HG03066 (cell line): Measurements from ENCODE around the gene CHCHD2.
A peak's percentile ranks its signal among the peaks of the same experiment; 100 is the strongest.
"Not testable (repeated sequence)": the region's sequence is repeated elsewhere in the genome, so short reads cannot be mapped to it uniquely, and the experiment has no call there.

Source experiments
- ATAC-seq: cut with Tn5 transposase; IDR thresholded peaks from one replicate; pipeline ENCODE4 v1.9.1; 2021; ENCODE audit warnings: low read depth; ENCODE audit not compliant: unreplicated experiment

CHCHD2 gene

GRCh38 chr7:56086761-56087160 is 19.5 kb downstream of the CHCHD2 start:
- no peak for ATAC-seq

GRCh38 chr7:56083150-56083785 is 23.0 kb downstream of the CHCHD2 start:
- no peak for ATAC-seq

DNA sequence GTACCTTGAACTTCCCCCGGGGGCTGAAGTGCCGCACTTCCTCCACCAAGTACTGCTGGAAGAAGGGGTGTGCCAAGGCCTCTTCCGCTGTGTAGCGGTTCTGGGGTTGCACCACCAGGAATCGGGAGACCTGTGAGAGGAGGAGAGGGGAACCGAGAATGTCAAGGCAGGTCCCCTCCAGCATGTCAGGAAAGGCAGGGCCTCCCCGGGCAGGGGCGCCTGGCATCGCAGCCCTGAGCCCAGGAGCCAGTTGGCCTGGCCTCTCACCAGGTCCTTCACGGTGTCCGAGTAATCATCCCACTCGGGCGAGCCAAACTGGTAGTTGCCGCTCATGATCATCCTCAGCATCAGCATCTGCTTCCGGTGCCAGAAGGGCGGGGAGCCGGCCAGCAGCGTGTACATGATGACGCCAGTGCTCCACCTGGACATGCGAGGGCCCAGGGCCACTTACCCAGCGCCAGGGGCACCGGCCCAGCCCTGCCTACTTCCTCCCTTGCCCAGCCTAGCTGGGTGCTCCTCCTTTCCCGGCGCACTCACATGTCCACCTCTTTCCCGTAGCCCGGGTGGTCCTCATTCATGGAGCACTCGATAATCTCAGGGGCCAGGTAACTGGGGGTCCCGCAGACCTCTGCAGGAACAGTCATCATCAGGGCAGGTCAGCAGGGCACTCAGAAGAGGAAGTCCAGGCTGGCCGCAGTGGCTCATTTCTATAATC is 24.5 kb downstream of the CHCHD2 start:
- ATAC-seq, result no peak

GRCh38 chr7:56080726-56081435 is 25.4 kb downstream of the CHCHD2 start:
- not testable (repeated sequence) for ATAC-seq

DNA sequence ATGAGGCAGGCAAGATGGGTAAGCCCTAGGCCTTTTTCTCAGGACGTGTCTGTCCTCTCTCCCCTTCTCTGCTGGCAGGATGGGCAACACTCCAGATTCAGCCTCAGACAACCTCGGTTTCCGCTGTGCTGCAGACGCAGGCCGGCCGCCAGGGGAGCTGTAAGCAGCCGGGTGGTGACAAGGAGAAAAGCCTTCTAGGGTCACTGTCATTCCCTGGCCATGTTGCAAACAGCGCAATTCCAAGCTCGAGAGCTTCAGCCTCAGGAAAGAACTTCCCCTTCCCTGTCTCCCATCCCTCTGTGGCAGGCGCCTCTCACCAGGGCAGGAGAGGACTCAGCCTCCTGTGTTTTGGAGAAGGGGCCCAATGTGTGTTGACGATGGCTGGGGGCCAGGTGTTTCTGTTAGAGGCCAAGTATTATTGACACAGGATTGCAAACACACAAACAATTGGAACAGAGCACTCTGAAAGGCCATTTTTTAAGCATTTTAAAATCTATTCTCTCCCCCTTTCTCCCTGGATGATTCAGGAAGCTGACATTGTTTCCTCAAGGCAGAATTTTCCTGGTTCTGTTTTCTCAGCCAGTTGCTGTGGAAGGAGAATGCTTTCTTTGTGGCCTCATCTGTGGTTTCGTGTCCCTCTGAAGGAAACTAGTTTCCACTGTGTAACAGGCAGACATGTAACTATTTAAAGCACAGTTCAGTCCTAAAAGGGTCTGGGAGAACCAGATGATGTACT is 26.7 kb downstream of the CHCHD2 start:
- no peak for ATAC-seq

GRCh38 chr7:56078196-56078595 is 28.1 kb downstream of the CHCHD2 start:
- no peak for ATAC-seq

DNA sequence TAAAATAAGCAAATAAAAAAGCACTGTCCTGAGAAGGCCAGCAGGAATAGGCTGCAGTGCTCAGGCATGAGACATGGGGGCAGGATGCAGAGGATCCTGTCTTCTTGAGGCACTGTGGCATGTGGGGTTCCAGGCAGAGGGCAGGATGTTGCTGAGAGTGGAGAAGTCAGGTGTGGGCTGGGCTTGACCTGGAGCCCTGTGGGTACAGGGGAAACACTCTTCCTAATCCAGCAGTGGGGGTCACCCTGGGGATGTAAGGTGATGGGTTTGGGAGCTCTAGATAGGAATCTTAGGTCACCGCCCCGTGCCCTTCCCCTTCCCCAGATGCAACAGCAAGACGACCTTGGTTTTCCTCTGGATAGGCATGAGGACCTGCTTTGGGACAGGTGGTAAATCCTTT is 28.6 kb downstream of the CHCHD2 start:
- ATAC-seq, result no peak

DNA sequence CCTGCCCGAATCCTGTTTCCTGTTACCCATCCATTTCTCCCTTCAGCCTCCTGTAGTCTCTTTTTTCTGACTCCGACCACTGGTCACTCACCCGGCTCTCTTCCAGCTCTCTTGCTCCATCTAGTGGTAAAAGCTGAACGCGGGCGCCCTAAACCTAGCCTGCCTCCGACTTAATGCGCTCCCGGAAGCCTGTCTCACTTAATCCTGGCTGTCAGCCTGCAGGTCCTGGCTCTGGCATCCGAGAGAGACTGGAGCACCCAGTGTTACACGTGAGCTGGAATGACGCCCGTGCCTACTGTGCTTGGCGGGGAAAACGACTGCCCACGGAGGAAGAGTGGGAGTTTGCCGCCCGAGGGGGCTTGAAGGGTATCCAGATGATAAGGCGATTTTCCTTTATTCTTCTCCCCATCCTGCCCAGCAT is 31.9 kb downstream of the CHCHD2 start:
- peak; percentile 89 for ATAC-seq

DNA sequence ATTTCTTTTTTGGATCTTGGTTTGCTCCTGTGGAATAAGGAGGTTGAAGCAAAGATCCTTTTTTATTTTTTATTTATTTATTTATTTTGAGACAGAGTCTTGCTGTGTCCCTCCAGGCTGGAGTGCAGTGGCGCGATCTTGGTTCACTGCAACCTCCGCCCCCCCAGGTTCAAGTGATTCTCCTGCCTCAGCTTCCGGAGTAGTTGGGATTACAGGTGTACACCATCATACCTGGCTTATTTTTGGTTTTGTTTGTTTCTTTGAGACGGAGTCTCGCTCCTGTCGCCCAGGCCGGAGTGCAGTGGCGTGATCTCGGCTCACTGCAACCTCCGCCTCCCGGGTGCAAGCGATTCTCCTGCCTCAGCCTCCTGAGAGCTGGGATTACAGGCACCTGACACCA is 39.9 kb downstream of the CHCHD2 start:
- not testable (repeated sequence) for ATAC-seq

GRCh38 chr7:56063882-56064625 is 42.2 kb downstream of the CHCHD2 start, which contains the start of gene SUMF2:
Gene SUMF2 (plus strand): TSS chr7:56064286. CDS start chr7:56064312, 26 bp downstream.
- ATAC-seq, result peak; percentile 84

GRCh38 chr7:56063500-56063881 is 42.8 kb downstream of the CHCHD2 start:
- no peak for ATAC-seq

DNA sequence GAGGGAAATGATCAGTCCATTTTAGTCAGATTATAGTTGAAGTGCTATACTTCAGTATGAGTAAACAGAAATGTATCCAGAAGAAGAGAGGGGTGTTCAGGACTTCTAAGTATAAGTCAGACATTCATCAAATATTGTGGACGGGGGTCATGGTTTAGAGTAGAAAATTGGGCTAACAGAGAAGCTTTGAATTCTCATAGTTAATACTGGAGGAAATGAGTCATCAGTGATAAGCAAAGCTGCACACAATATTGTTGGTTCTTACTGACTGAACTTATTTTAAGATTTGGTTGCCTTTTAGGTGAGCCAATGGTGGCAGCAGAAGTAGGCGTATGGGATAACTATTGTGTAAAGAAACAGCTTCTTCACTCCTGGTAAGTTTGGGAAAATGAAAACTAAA is 43.9 kb downstream of the CHCHD2 start:
- ATAC-seq, result no peak

GRCh38 chr7:56053993-56054392 is 52.3 kb downstream of the CHCHD2 start:
- no peak for ATAC-seq

DNA sequence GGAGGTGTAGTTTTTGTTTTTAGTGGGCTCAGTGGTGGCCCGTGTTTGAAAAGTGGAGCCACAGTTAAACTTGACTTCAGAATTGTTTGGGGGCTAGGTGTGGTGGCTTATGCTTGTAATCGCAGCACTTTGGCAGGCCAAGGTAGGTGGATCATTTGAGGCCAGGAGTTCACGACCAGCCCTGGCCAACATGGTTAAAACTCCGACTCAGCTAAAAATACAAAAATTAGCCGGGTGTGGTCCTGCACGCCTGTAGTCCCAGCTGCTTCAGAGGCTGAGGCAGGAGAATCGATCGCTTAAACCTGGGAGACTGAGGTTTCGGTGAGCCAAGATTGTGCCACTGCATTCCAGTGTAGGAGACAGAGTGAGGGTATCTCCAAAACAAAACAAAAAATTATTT is 52.9 kb downstream of the CHCHD2 start:
- ATAC-seq, result no peak
